Measurements from ENCODE around the gene GSDME. TPM values are rescaled to one million over a fixed set of nuclear protein-coding genes. Genes with fewer than 3 reads are reported as not detected.
A peak's percentile ranks its signal among the peaks of the same experiment; 100 is the strongest.

Gene GSDME
- polyA plus RNA-seq, result 100 to 1,000 TPM in 2 of 4 donors, 10 to 100 TPM in 1, 1 to 10 TPM in 1; 4.0 to 118 (median 89.6) TPM
- long read RNA-seq, donor 1, full-length matches to known transcripts, result 27 of 55 reads
- long read RNA-seq, donor 1, partial matches to known transcripts, result 28 of 55 reads
- long read RNA-seq, donor 1, other reads (novel, unspliced or antisense), result 0 of 55 reads
- long read RNA-seq, donor 2, transcript GSDME-215 (10 exons, 2,250 nt), result major isoform, 6 of 6 reads
- long read RNA-seq, donor 2, partial matches to known transcripts, result 0 of 6 reads
- long read RNA-seq, donor 2, other reads (novel, unspliced or antisense), result 0 of 6 reads
- long read RNA-seq, donor 3, full-length matches to known transcripts, result 7 of 16 reads
- long read RNA-seq, donor 3, partial matches to known transcripts, result 9 of 16 reads
- long read RNA-seq, donor 3, other reads (novel, unspliced or antisense), result 0 of 16 reads
- long read RNA-seq, donor 4, result 0 reads
- long read RNA-seq, donor 5, full-length matches to known transcripts, result 4 of 4 reads
- long read RNA-seq, donor 5, partial matches to known transcripts, result 0 of 4 reads
- long read RNA-seq, donor 5, other reads (novel, unspliced or antisense), result 0 of 4 reads
- long read RNA-seq, donor 6, full-length matches to known transcripts, result 15 of 30 reads
- long read RNA-seq, donor 6, partial matches to known transcripts, result 15 of 30 reads
- long read RNA-seq, donor 6, other reads (novel, unspliced or antisense), result 0 of 30 reads
- long read RNA-seq, donor 7, full-length matches to known transcripts, result 2 of 2 reads
- long read RNA-seq, donor 7, partial matches to known transcripts, result 0 of 2 reads
- long read RNA-seq, donor 7, other reads (novel, unspliced or antisense), result 0 of 2 reads
- long read RNA-seq, donor 8, partial matches to known transcripts, result 0 of 1 reads
- long read RNA-seq, donor 8, other reads (novel, unspliced or antisense), result 0 of 1 reads
- long read RNA-seq, donor 9, full-length matches to known transcripts, result 2 of 2 reads
- long read RNA-seq, donor 9, partial matches to known transcripts, result 0 of 2 reads
- long read RNA-seq, donor 9, other reads (novel, unspliced or antisense), result 0 of 2 reads
- long read RNA-seq, donor 10, partial matches to known transcripts, result 0 of 5 reads
- long read RNA-seq, donor 10, other reads (novel, unspliced or antisense), result 0 of 5 reads

DNA sequence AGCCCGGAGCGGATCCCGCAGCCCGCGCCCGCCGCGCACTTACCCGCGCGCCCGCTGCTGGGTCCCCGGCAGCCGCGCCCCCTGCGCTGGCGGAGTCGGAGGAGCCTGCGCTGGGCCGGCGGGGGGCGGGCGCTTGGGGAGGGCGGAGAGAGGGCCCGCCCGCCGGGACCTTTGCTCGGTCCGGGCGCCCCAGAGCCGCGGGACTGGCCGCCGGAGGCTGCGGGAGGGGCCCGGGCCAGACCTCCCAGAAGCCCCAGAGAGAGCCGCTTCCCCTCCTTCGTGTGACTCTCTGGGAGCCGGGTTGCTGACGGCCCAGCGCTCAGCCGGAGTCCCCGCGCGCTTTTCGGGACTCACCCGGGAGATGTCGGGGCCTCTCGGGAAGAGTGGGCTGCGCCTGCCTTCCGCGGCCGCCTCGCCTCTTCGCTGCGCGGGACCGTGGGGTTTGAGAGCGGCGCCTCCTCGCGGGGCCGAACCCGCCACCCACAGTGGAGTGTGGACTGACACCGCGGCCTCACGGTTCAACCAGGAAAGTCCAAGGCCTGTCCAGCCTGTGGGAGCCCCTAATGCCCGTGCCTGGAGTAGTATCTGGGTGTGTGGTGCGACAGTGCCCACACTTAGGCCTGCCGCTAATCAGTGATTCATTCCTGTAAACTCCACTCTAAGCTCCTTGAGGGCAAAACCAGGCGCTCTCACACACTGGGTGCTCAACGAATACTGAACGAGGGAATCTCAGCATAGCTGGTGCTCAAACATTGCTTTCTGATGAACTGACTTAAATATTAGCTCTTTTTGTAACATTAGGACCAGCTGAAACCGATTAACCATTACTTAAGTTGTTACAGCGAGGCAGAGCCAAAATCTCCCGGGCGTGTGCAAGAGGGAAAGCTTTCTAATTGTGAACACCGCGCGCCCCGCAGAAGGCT is at the start of gene GSDME:
TSS of gene GSDME (minus strand) at position 112 of the 923 bp plus-strand sequence. CDS start 7,690 bp downstream, outside the sequence.
- peaks cover 0 to 12% (median 0%) of the 10 kb centered on the region in 3 donors for H3K4me1 ChIP-seq (ENCODE audit: control insufficient read depth in 3 of 3, insufficient read depth in 2 of 3, low read depth in 1 of 3, low read length in 2 of 3)
- peak within 1 kb of the TSS; percentile 58 to 91 (median 88) for H3K27ac ChIP-seq (ENCODE audit: low read depth in 1 of 3, low read length in 2 of 3)
- no peaks in the 10 kb centered on the region for H3K36me3 ChIP-seq (ENCODE audit: control insufficient read depth in 3 of 3, insufficient read depth in 2 of 3, low read depth in 1 of 3, low read length in 3 of 3)
- 8 to 13% (median 12%) methylated on average over 51 to 81 of the region's 81 CpGs for WGBS, 3 donors
- FAIRE-seq (no peak), DNase-seq (peak; percentile 75 to 88)
- H3K27me3 ChIP-seq (ENCODE audit: control insufficient read depth in 3 of 3, insufficient read depth in 3 of 3, low read length in 3 of 3), result peaks cover 0 to 7% (median 0%) of the 10 kb centered on the region in 3 donors
- H3K4me3 ChIP-seq (ENCODE audit: low read depth in 1 of 3, low read length in 3 of 3), result peak within 1 kb of the TSS; percentile 44 to 86 (median 83)
- H3K9me3 ChIP-seq (ENCODE audit: control insufficient read depth in 2 of 2, insufficient read depth in 1 of 2, low read depth in 1 of 2, low read length in 1 of 2), result peaks cover 0 to 7% of the 10 kb centered on the region in 2 donors

DNA sequence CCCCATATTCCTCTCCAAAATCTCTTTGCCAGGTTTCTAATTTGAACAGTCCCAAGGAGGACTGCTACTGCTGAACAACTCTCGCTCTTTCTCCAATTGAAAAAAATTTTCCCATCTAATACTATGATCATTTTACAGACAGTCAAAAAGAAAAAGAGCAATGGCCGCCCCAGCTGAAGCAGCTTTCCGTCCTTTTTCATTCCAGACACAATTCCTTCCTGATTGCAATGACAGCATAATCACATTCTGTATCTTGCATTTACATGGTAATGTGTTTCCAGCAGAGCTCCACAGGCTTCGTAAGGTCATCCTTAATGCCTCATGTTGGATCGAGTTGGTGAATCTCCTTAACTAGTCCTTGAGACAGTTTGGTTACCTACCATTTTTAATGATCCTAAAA is 45.0 kb upstream of the GSDME start:
- H3K27ac ChIP-seq (ENCODE audit: low read depth in 1 of 3, low read length in 2 of 3), result no peak overlapping the region
- FAIRE-seq, result no peak
- peaks cover 0 to 1% (median 0%) of the 10 kb centered on the region in 3 donors for H3K27me3 ChIP-seq (ENCODE audit: control insufficient read depth in 3 of 3, insufficient read depth in 3 of 3, low read length in 3 of 3)
- no peaks in the 10 kb centered on the region for H3K9me3 ChIP-seq (ENCODE audit: control insufficient read depth in 2 of 2, insufficient read depth in 1 of 2, low read depth in 1 of 2, low read length in 1 of 2)
- WGBS, 3 donors, result 96 to 98% (median 96%) methylated on average over 5 of the region's 5 CpGs
- H3K4me1 ChIP-seq (ENCODE audit: control insufficient read depth in 3 of 3, insufficient read depth in 2 of 3, low read depth in 1 of 3, low read length in 2 of 3), result no peaks in the 10 kb centered on the region
- DNase-seq, result no peak
- no peak overlapping the region for H3K4me3 ChIP-seq (ENCODE audit: low read depth in 1 of 3, low read length in 3 of 3)
- peaks cover 5 to 16% (median 8%) of the 10 kb centered on the region in 3 donors for H3K36me3 ChIP-seq (ENCODE audit: control insufficient read depth in 3 of 3, insufficient read depth in 2 of 3, low read depth in 1 of 3, low read length in 3 of 3)

DNA sequence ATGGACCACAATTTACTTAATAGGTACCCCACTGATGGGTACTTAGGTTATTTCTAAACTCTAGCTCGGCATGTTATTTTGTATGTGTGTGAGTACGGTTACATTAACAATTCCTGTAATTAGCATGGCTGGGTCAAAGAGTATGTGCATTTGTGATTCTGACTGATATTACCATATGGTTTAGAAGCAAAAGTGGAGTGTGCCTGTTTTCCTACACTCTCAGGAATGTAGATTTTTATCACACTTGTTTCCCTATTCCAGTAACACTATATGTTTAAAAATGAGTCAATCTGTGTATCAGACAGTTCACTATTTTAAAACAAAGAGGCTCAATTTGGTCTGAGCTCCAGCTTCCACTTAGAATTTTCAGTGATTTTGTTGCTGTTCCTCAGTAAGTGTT is 44.6 kb upstream of the GSDME start:
- no peak overlapping the region for H3K4me3 ChIP-seq (ENCODE audit: low read depth in 1 of 3, low read length in 3 of 3)
- DNase-seq (no peak), FAIRE-seq (no peak)
- no peak overlapping the region for H3K27ac ChIP-seq (ENCODE audit: low read depth in 1 of 3, low read length in 2 of 3)
- WGBS, 3 donors, result 96 to 100% (median 100%) methylated on average over 2 of the region's 2 CpGs
- H3K27me3 ChIP-seq (ENCODE audit: control insufficient read depth in 3 of 3, insufficient read depth in 3 of 3, low read length in 3 of 3), result peaks cover 0 to 1% (median 0%) of the 10 kb centered on the region in 3 donors
- no peaks in the 10 kb centered on the region for H3K9me3 ChIP-seq (ENCODE audit: control insufficient read depth in 2 of 2, insufficient read depth in 1 of 2, low read depth in 1 of 2, low read length in 1 of 2)
- H3K36me3 ChIP-seq (ENCODE audit: control insufficient read depth in 3 of 3, insufficient read depth in 2 of 3, low read depth in 1 of 3, low read length in 3 of 3), result peaks cover 5 to 17% (median 8%) of the 10 kb centered on the region in 3 donors
- H3K4me1 ChIP-seq (ENCODE audit: control insufficient read depth in 3 of 3, insufficient read depth in 2 of 3, low read depth in 1 of 3, low read length in 2 of 3), result no peaks in the 10 kb centered on the region

GRCh38 chr7:24800667-24801066 is 43.4 kb upstream of the GSDME start:
- peaks cover 5 to 19% (median 8%) of the 10 kb centered on the region in 3 donors for H3K36me3 ChIP-seq (ENCODE audit: control insufficient read depth in 3 of 3, insufficient read depth in 2 of 3, low read depth in 1 of 3, low read length in 3 of 3)
- H3K4me3 ChIP-seq (ENCODE audit: low read depth in 1 of 3, low read length in 3 of 3), result no peak overlapping the region
- FAIRE-seq, result no peak
- DNase-seq, result no peak
- no peaks in the 10 kb centered on the region for H3K9me3 ChIP-seq (ENCODE audit: control insufficient read depth in 2 of 2, insufficient read depth in 1 of 2, low read depth in 1 of 2, low read length in 1 of 2)
- no peak overlapping the region for H3K27ac ChIP-seq (ENCODE audit: low read depth in 1 of 3, low read length in 2 of 3)
- 87 to 97% (median 88%) methylated on average over 9 of the region's 9 CpGs for WGBS, 3 donors
- H3K4me1 ChIP-seq (ENCODE audit: control insufficient read depth in 3 of 3, insufficient read depth in 2 of 3, low read depth in 1 of 3, low read length in 2 of 3), result peaks cover 0 to 4% (median 0%) of the 10 kb centered on the region in 3 donors
- H3K27me3 ChIP-seq (ENCODE audit: control insufficient read depth in 3 of 3, insufficient read depth in 3 of 3, low read length in 3 of 3), result peaks cover 0 to 1% (median 0%) of the 10 kb centered on the region in 3 donors

DNA sequence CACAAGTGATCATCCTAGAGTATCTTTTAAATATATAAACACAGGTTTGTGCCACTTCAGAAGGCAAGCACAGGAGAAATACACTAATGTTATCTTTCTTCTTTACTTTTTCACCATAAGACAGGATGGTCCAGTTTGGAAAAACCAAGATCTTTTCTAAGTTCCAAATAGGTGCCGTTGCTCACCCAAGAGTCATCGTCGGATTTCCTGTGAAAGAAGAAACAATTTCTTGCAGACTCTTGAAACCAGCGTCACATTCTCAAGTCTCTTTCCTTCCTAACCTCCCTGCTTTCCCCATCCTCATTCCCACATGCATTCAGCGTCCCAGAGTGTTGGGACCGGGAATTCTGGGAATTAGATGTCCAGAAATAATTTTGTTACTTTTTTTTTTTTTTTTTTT is 42.8 kb upstream of the GSDME start:
- Histone ChIP-seq H3K4me3 (ENCODE audit: low read depth in 1 of 3, low read length in 3 of 3) (no peak overlapping the region), H3K9me3 (ENCODE audit: control insufficient read depth in 2 of 2, insufficient read depth in 1 of 2, low read depth in 1 of 2, low read length in 1 of 2) (peaks cover 0 to under 1% of the 10 kb centered on the region in 2 donors), H3K36me3 (ENCODE audit: control insufficient read depth in 3 of 3, insufficient read depth in 2 of 3, low read depth in 1 of 3, low read length in 3 of 3) (peaks cover 5 to 19% (median 8%) of the 10 kb centered on the region in 3 donors), H3K27ac (ENCODE audit: low read depth in 1 of 3, low read length in 2 of 3) (no peak overlapping the region), H3K27me3 (ENCODE audit: control insufficient read depth in 3 of 3, insufficient read depth in 3 of 3, low read length in 3 of 3) (peaks cover 0 to 1% (median 0%) of the 10 kb centered on the region in 3 donors), H3K4me1 (ENCODE audit: control insufficient read depth in 3 of 3, insufficient read depth in 2 of 3, low read depth in 1 of 3, low read length in 2 of 3) (peaks cover 0 to 10% (median 0%) of the 10 kb centered on the region in 3 donors)
- WGBS, 3 donors, result 87 to 98% (median 94%) methylated on average over 6 of the region's 6 CpGs
- DNase-seq (no peak), FAIRE-seq (no peak)

GRCh38 chr7:24799506-24799905 is 42.2 kb upstream of the GSDME start:
- no peak overlapping the region for H3K4me3 ChIP-seq (ENCODE audit: low read depth in 1 of 3, low read length in 3 of 3)
- 90 to 99% (median 91%) methylated on average over 3 of the region's 3 CpGs for WGBS, 3 donors
- peaks cover 0 to 4% of the 10 kb centered on the region in 2 donors for H3K9me3 ChIP-seq (ENCODE audit: control insufficient read depth in 2 of 2, insufficient read depth in 1 of 2, low read depth in 1 of 2, low read length in 1 of 2)
- FAIRE-seq (no peak), DNase-seq (no peak)
- H3K27me3 ChIP-seq (ENCODE audit: control insufficient read depth in 3 of 3, insufficient read depth in 3 of 3, low read length in 3 of 3), result peaks cover 0 to 1% (median 0%) of the 10 kb centered on the region in 3 donors
- H3K36me3 ChIP-seq (ENCODE audit: control insufficient read depth in 3 of 3, insufficient read depth in 2 of 3, low read depth in 1 of 3, low read length in 3 of 3), result peaks cover 5 to 19% (median 8%) of the 10 kb centered on the region in 3 donors
- no peak overlapping the region for H3K27ac ChIP-seq (ENCODE audit: low read depth in 1 of 3, low read length in 2 of 3)
- H3K4me1 ChIP-seq (ENCODE audit: control insufficient read depth in 3 of 3, insufficient read depth in 2 of 3, low read depth in 1 of 3, low read length in 2 of 3), result peaks cover 0 to 12% (median 0%) of the 10 kb centered on the region in 3 donors

DNA sequence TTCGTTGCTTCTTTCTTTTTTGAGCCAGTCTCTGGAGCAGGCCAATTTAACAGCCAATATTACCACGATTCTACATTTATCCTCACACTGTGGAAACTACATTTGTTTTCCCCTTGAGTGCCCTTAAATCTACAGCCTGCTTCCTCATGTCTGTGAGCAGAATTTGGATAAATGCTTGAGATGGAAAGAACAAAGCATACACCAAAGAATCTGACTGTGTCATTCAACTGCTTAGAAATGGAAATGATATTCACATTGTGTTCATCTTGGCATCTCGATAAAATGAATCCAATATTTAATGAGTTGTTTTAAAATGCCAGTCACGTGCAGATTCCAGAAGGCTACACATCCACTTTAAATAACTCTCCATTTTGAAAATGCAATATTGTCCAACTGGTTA is 41.0 kb upstream of the GSDME start:
- peaks cover 0 to 15% (median 0%) of the 10 kb centered on the region in 3 donors for H3K4me1 ChIP-seq (ENCODE audit: control insufficient read depth in 3 of 3, insufficient read depth in 2 of 3, low read depth in 1 of 3, low read length in 2 of 3)
- H3K9me3 ChIP-seq (ENCODE audit: control insufficient read depth in 2 of 2, insufficient read depth in 1 of 2, low read depth in 1 of 2, low read length in 1 of 2), result peaks cover 0 to 4% of the 10 kb centered on the region in 2 donors
- 86 to 94% (median 94%) methylated on average over 4 of the region's 4 CpGs for WGBS, 3 donors
- peaks cover 0 to 10% (median 0%) of the 10 kb centered on the region in 3 donors for H3K36me3 ChIP-seq (ENCODE audit: control insufficient read depth in 3 of 3, insufficient read depth in 2 of 3, low read depth in 1 of 3, low read length in 3 of 3)
- H3K27ac ChIP-seq (ENCODE audit: low read depth in 1 of 3, low read length in 2 of 3), result no peak overlapping the region
- H3K4me3 ChIP-seq (ENCODE audit: low read depth in 1 of 3, low read length in 3 of 3), result no peak overlapping the region
- FAIRE-seq (no peak), DNase-seq (no peak)
- H3K27me3 ChIP-seq (ENCODE audit: control insufficient read depth in 3 of 3, insufficient read depth in 3 of 3, low read length in 3 of 3), result peaks cover 0 to 1% (median 0%) of the 10 kb centered on the region in 3 donors

All from small intestine (tissue), 16 donors.